H1 (cell line): ENCODE measurements around the gene PCNA. TPM values are rescaled to one million over a fixed set of nuclear protein-coding genes. Genes with fewer than 3 reads are reported as not detected.

Experiments used
- CTCF ChIA-PET: fragments of 300-600 bp; sonication (Branson Sonifier 250); formaldehyde crosslinking; loops from one replicate; lab custom pipeline; 2021; ENCODE audit not compliant: partially characterized antibody; lab: Charles Lee
- POLR2A ChIA-PET: fragments of 300-600 bp; sonication (Branson Sonifier 250); formaldehyde crosslinking; loops from one replicate; lab custom pipeline; 2021; ENCODE audit warnings: inconsistent platforms; ENCODE audit not compliant: partially characterized antibody; lab: Charles Lee
- DNase-seq, 2 experiments: peaks; one replicate each; pipeline versions ENCODE4 v3.0.0 to v3.0.0-alpha.2; 2010 to 2022; ENCODE audit warnings: low spot score in 2 of 2, low read depth in 1 of 2, mixed read lengths in 1 of 2
- FAIRE-seq: peaks from 2 replicates; lab custom pipeline; 2011; peaks lifted over from hg19 to GRCh38; lab: Jason Lieb, UNC
- H2AFZ ChIP-seq: 2 replicates; pipeline ENCODE4 v1.8.1; 2012; ENCODE audit warnings: low read length, inconsistent platforms
- H2AK5ac ChIP-seq: 2 replicates; pipeline ENCODE4 v1.6.1; 2013; ENCODE audit warnings: low read depth, low read length
- H2BK120ac ChIP-seq: replicated peaks from 2 replicates; pipeline ENCODE3; 2013; ENCODE audit warnings: low read depth, low read length, inconsistent platforms
- H2BK12ac ChIP-seq: 2 replicates; pipeline ENCODE4 v1.6.1; 2013; ENCODE audit warnings: low read depth, low read length
- H2BK15ac ChIP-seq: 2 replicates; pipeline ENCODE4 v1.6.1; 2013; ENCODE audit warnings: low read length
- H2BK20ac ChIP-seq: 2 replicates; pipeline ENCODE4 v1.6.1; 2013; ENCODE audit warnings: low read length
- H2BK5ac ChIP-seq: 2 replicates; pipeline ENCODE4 v1.6.1; 2013; ENCODE audit warnings: low read depth, low read length
- H3K14ac ChIP-seq: 2 replicates; pipeline ENCODE4 v1.6.1; 2013; ENCODE audit warnings: inconsistent platforms; ENCODE audit not compliant: insufficient read length
- H3K18ac ChIP-seq: 2 replicates; pipeline ENCODE4 v1.6.1; 2013; ENCODE audit warnings: low read length; ENCODE audit errors: extremely low read depth
- H3K23ac ChIP-seq: 2 replicates; pipeline ENCODE4 v1.6.1; 2013; ENCODE audit warnings: inconsistent platforms; ENCODE audit not compliant: insufficient read length
- H3K23me2 ChIP-seq: 2 replicates; pipeline ENCODE4 v1.6.1; 2013; ENCODE audit warnings: low read depth, low read length
- H3K27ac ChIP-seq: 2 replicates; pipeline ENCODE4 v1.6.1; 2011; ENCODE audit warnings: low read depth, low read length, inconsistent platforms
- H3K27me3 ChIP-seq, 4 experiments: replicated peaks in 1 of 4; 1 replicate in 1 of 4; 2 replicates in 3 of 4; pipeline versions ENCODE4 v1.6.1 to v1.8.1; 2011 to 2013; ENCODE audit warnings: low read length in 3 of 4, mild to moderate bottlenecking in 3 of 4, inconsistent platforms in 2 of 4, mixed read lengths in 2 of 4, moderate library complexity in 1 of 4; ENCODE audit not compliant: control insufficient read depth in 3 of 4, insufficient read depth in 3 of 4; ENCODE audit errors: extremely low read depth in 1 of 4
- H3K36me3 ChIP-seq, 4 experiments: 2 replicates each; pipeline versions ENCODE4 v1.6.1 to v1.8.1; 2011 to 2013; ENCODE audit warnings: mild to moderate bottlenecking in 4 of 4, low read length in 3 of 4, moderate library complexity in 2 of 4, control low read depth in 1 of 4, inconsistent platforms in 1 of 4; ENCODE audit not compliant: insufficient read depth in 4 of 4, control insufficient read depth in 2 of 4
- H3K4ac ChIP-seq: replicated peaks from 2 replicates; pipeline ENCODE3; 2013; ENCODE audit warnings: low read length, low read depth, mixed read lengths, inconsistent platforms; ENCODE audit not compliant: insufficient read length
- H3K4me1 ChIP-seq, 4 experiments: replicated peaks in 1 of 4; 1 replicate in 1 of 4; 2 replicates in 3 of 4; pipeline versions ENCODE4 v1.6.1 to v1.8.1; 2011 to 2013; ENCODE audit warnings: low read length in 3 of 4, inconsistent platforms in 2 of 4, mixed read lengths in 1 of 4; ENCODE audit not compliant: insufficient read depth in 4 of 4, control insufficient read depth in 3 of 4
- H3K4me2 ChIP-seq, 2 experiments: 2 replicates each; pipeline versions ENCODE4 v1.6.1 to v1.8.1; 2011 to 2013; ENCODE audit warnings: low read depth in 2 of 2, low read length in 2 of 2, control low read depth in 1 of 2, inconsistent platforms in 1 of 2, mild to moderate bottlenecking in 1 of 2; ENCODE audit not compliant: insufficient read depth in 1 of 2
- H3K4me3 ChIP-seq, 4 experiments: fragments of 200-600, 300-600 bp in 1 of 4; sonication (generic), shearing (Covaris generic), sonication (Bioruptor Twin) in 1 of 4; 2 replicates each; pipeline versions ENCODE4 v1.5.1 to v1.8.1; 2011 to 2016; ENCODE audit warnings: low read length in 4 of 4, low read depth in 3 of 4, control low read depth in 2 of 4, inconsistent platforms in 2 of 4, mild to moderate bottlenecking in 2 of 4, mixed read lengths in 1 of 4, moderate library complexity in 1 of 4; ENCODE audit not compliant: insufficient read depth in 2 of 4; ENCODE audit errors: extremely low read depth in 1 of 4
- H3K56ac ChIP-seq: replicated peaks from 2 replicates; pipeline ENCODE3; 2013; ENCODE audit warnings: low read depth, mild to moderate bottlenecking, mixed read lengths, low read length, inconsistent platforms; ENCODE audit not compliant: insufficient read length
- H3K79me1 ChIP-seq: 2 replicates; pipeline ENCODE4 v1.6.1; 2013; ENCODE audit warnings: low read depth, low read length, control low read depth
- H3K79me2 ChIP-seq, 2 experiments: 2 replicates each; pipeline versions ENCODE4 v1.6.1 to v1.8.1; 2012 to 2013; ENCODE audit warnings: low read length in 2 of 2, mild to moderate bottlenecking in 2 of 2, inconsistent platforms in 1 of 2; ENCODE audit not compliant: insufficient read depth in 2 of 2, control insufficient read depth in 1 of 2
- H3K9ac ChIP-seq, 4 experiments: replicated peaks in 1 of 4; 1 replicate in 1 of 4; 2 replicates in 3 of 4; pipeline versions ENCODE4 v1.6.1 to v1.8.1; 2011 to 2013; ENCODE audit warnings: low read depth in 3 of 4, low read length in 3 of 4, control low read depth in 2 of 4, mild to moderate bottlenecking in 2 of 4, moderate library complexity in 2 of 4, inconsistent platforms in 1 of 4; ENCODE audit errors: extremely low read depth in 1 of 4
- H3K9me3 ChIP-seq, 2 experiments: 2 replicates each; pipeline versions ENCODE4 v1.6.1 to v1.8.1; 2012 to 2013; ENCODE audit warnings: mild to moderate bottlenecking in 2 of 2, moderate library complexity in 2 of 2, control low read depth in 1 of 2, inconsistent platforms in 1 of 2, low read depth in 1 of 2, low read length in 1 of 2, mixed read lengths in 1 of 2; ENCODE audit not compliant: insufficient read depth in 2 of 2
- H4K20me1 ChIP-seq, 2 experiments: replicated peaks in 1 of 2; 2 replicates each; pipeline versions ENCODE3 to v1.8.1; 2011 to 2013; ENCODE audit warnings: inconsistent platforms in 2 of 2, low read length in 2 of 2, mild to moderate bottlenecking in 1 of 2; ENCODE audit not compliant: insufficient read depth in 2 of 2, control insufficient read depth in 1 of 2
- H4K5ac ChIP-seq: 2 replicates; pipeline ENCODE4 v1.6.1; 2013; ENCODE audit warnings: low read length, low read depth, mixed read lengths, inconsistent platforms; ENCODE audit not compliant: insufficient read length
- H4K8ac ChIP-seq: 2 replicates; pipeline ENCODE4 v1.8.0; 2013; ENCODE audit warnings: mild to moderate bottlenecking, moderate library complexity, low read length, inconsistent platforms; ENCODE audit not compliant: insufficient read depth; ENCODE audit errors: extremely low read depth
- H4K91ac ChIP-seq: replicated peaks from 2 replicates; pipeline ENCODE3; 2013; ENCODE audit warnings: low read length, mixed read lengths, inconsistent platforms; ENCODE audit not compliant: insufficient read length
- CBX5 ChIP-seq: fragments of 300-800, 300-1000 bp; sonication (generic); IDR thresholded peaks from 2 replicates; pipeline ENCODE4 v1.7.1; 2016; ENCODE audit warnings: antibody characterized with exemption, low read length, low read depth
- CTBP2 ChIP-seq: IDR thresholded peaks from 2 replicates; pipeline ENCODE4 v1.7.0; 2011; ENCODE audit warnings: borderline replicate concordance, mild to moderate bottlenecking, moderate library complexity, mixed read lengths, low read length; ENCODE audit not compliant: insufficient read depth, insufficient read length
- EP300 ChIP-seq, 2 experiments: IDR thresholded peaks; 1 replicate in 1 of 2; 2 replicates in 1 of 2; pipeline ENCODE4 v1.6.1; 2011 to 2012; ENCODE audit warnings: low read depth in 2 of 2, low read length in 2 of 2, mild to moderate bottlenecking in 2 of 2, borderline replicate concordance in 1 of 2, inconsistent platforms in 1 of 2, moderate library complexity in 1 of 2
- HDAC2 ChIP-seq, 2 experiments: fragments of 300-600 bp in 1 of 2; sonication (generic) in 1 of 2; IDR thresholded peaks; 2 replicates each; pipeline ENCODE4 v1.6.1; 2011 to 2012; ENCODE audit warnings: low read depth in 2 of 2, low read length in 2 of 2, mild to moderate bottlenecking in 2 of 2, moderate library complexity in 2 of 2, borderline replicate concordance in 1 of 2, inconsistent platforms in 1 of 2
- HDAC6 ChIP-seq: IDR thresholded peaks from one replicate; pipeline ENCODE4 v1.7.1; 2012; ENCODE audit warnings: low read depth, mild to moderate bottlenecking, inconsistent platforms, low read length, moderate library complexity
- JUN ChIP-seq: IDR thresholded peaks from 2 replicates; pipeline ENCODE4 v1.6.1; 2011; ENCODE audit warnings: low read depth, mild to moderate bottlenecking, improper control_type of control experiment, low read length
- MAFK ChIP-seq: IDR thresholded peaks from 2 replicates; pipeline ENCODE4 v1.6.1; 2012; ENCODE audit warnings: low read depth, mild to moderate bottlenecking, improper control_type of control experiment, low read length
- POLR2A ChIP-seq, 2 experiments: IDR thresholded peaks; 1 replicate in 1 of 2; 2 replicates in 1 of 2; pipeline ENCODE4 v1.6.1; 2011; ENCODE audit warnings: low read depth in 2 of 2, low read length in 2 of 2, mild to moderate bottlenecking in 2 of 2; ENCODE audit errors: control extremely low read depth in 1 of 2
- RNF2 ChIP-seq: fragments of 200-900, 300-1000 bp; sonication (generic); IDR thresholded peaks from 2 replicates; pipeline ENCODE4 v1.7.1; 2016; ENCODE audit warnings: borderline replicate concordance, low read depth, mild to moderate bottlenecking, antibody characterized with exemption, low read length; ENCODE audit not compliant: poor library complexity, severe bottlenecking; ENCODE audit errors: missing control alignments
- RXRA ChIP-seq: IDR thresholded peaks from 2 replicates; pipeline ENCODE4 v1.6.1; 2011; ENCODE audit warnings: low read depth, mild to moderate bottlenecking, low read length, moderate library complexity; ENCODE audit not compliant: insufficient read depth
- WGBS, 2 experiments: shearing (Covaris generic) in 1 of 2; methylation state at CpG; one replicate each; pipeline versions ENCODE4 v1.1.6 to v1.1.7; 2013 to 2015; ENCODE audit warnings: low lambda C conversion rate in 2 of 2, mixed read lengths in 2 of 2, inconsistent platforms in 1 of 2, low coverage in 1 of 2, missing lambda C conversion rate in 1 of 2; ENCODE audit not compliant: insufficient replicate concordance in 2 of 2, insufficient coverage in 1 of 2, insufficient read length in 1 of 2; ENCODE audit errors: extremely low coverage in 1 of 2, missing lambda C conversion rate in 1 of 2; 5-methylcytosine and 5-hydroxymethylcytosine counted together
- polyA plus RNA-seq, 7 experiments: library from polyadenylated mRNA; depleted of rRNA in 3 of 7; stranded (reverse) in 5 of 7; unstranded in 2 of 7; fragments of >200 nt in 5 of 7; fragments of 200-250 nt in 2 of 7; gene quantifications; 1 replicate in 5 of 7; 2 replicates in 1 of 7; 4 replicates in 1 of 7; pipeline versions ENCODE4 v1.2.1 to v1.2.3, GENCODE V29; 2011 to 2013; ENCODE audit warnings: missing spikeins in 2 of 7, mixed read lengths in 2 of 7
- total RNA-seq: library from RNA; stranded (reverse); fragmentation: NEBNext Ultra II Directional; extraction: Animal tissue kit (Norgen Biotek cat#: 25700); gene quantifications from 2 replicates; pipeline ENCODE4 v1.2.1, GENCODE V29; 2021

PCNA gene
- total and polyA plus RNA-seq, 2 of the 8 experiments (the other 6 are each of a cell fraction or from before 2014, with no cell fraction given): 290 to 737 TPM

DNA sequence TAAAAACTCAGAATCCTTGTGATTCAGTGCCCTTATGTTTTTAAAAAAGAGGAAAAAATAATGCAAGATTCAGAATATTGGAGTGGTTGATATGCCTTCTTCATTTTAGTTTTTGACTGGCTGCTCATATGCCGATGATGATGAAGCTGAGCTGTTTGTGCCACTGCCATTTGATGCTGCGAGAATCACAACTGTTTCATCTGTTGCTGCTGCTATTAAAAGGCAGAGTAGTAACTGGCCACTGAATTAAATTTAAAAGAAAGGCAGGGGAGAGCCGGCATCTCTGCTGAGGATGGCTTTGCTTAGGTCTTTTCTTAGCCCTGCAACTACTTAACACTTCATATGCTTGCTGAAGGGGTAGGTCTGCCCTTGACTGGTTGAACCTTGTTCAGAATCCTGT lies 40.2 kb upstream of the PCNA start:
- no peak for FAIRE-seq
- H3K9ac ChIP-seq: no peak overlapping the region
- POLR2A ChIA-PET: no interaction called here

More for the DNA sequence above, 40.2 kb upstream of the PCNA start:
- no peaks in the 10 kb centered on the region for H3K4me1 ChIP-seq
- H3K18ac ChIP-seq: no peak overlapping the region
- H4K91ac ChIP-seq: no peak overlapping the region
- no peaks in the 10 kb centered on the region for H3K36me3 ChIP-seq
- no peak overlapping the region for H2BK12ac ChIP-seq
- 94% methylated on average over 3 of the region's 3 CpGs; no CpG with 5 or more reads in 1 of the 2 experiments for WGBS, 2 experiments
- no peak overlapping the region for H3K14ac ChIP-seq
- H3K4me2 ChIP-seq: no peak overlapping the region
- H2AFZ ChIP-seq: no peak overlapping the region
- no peaks in the 10 kb centered on the region for H3K27me3 ChIP-seq
- no peak overlapping the region for H2BK20ac ChIP-seq
- TF ChIP-seq POLR2A (IDR thresholded peaks at IDR 0.05; ENCODE audit: control extremely low read depth in 1 of 2, low read depth in 2 of 2, low read length in 2 of 2) (no peak), HDAC6 (no peak), EP300 (IDR thresholded peaks at IDR 0.05; ENCODE audit: borderline replicate concordance in 1 of 2, low read depth in 2 of 2, low read length in 2 of 2) (no peak), CBX5 (no peak), JUN (no peak), HDAC2 (IDR thresholded peaks at IDR 0.05; ENCODE audit: borderline replicate concordance in 1 of 2, low read depth in 2 of 2, low read length in 2 of 2) (no peak), MAFK (no peak), RXRA (no peak), CTBP2 (no peak), RNF2 (no peak)
- peaks cover 0 to 63% of the 10 kb centered on the region in 2 experiments for H3K79me2 ChIP-seq
- no peak overlapping the region for H3K4ac ChIP-seq
- no peak overlapping the region for H2BK120ac ChIP-seq
- CTCF ChIA-PET: no interaction called here
- H4K5ac ChIP-seq: no peak overlapping the region
- no peak overlapping the region for H3K56ac ChIP-seq
- no peaks in the 10 kb centered on the region for H3K9me3 ChIP-seq
- no peaks in the 10 kb centered on the region for H4K20me1 ChIP-seq
- DNase-seq: no peak
- peaks cover 5% of the 10 kb centered on the region for H3K79me1 ChIP-seq
- no peak overlapping the region for H3K23ac ChIP-seq
- no peak overlapping the region for H2BK15ac ChIP-seq
- no peak overlapping the region for H2BK5ac ChIP-seq
- no peak overlapping the region for H4K8ac ChIP-seq
- H3K23me2 ChIP-seq: no peaks in the 10 kb centered on the region; the same call in 1 of the 2 replicates
- no peak overlapping the region for H2AK5ac ChIP-seq
- H3K27ac ChIP-seq: no peak overlapping the region
- no peak overlapping the region for H3K4me3 ChIP-seq
